DMS153 treated with DMSO at 0.1 percent for 48 hours (cell line): ENCODE results near the gene GSTP1.
"Not testable (repeated sequence)": the region's sequence is repeated elsewhere in the genome, so short reads cannot be mapped to it uniquely, and the experiment has no call there.

Source experiments
- DNase-seq: peaks from one replicate; lab custom pipeline; 2025; ENCODE audit not compliant: unreplicated experiment; lab: John Stamatoyannopoulos, UW

Gene GSTP1

DNA sequence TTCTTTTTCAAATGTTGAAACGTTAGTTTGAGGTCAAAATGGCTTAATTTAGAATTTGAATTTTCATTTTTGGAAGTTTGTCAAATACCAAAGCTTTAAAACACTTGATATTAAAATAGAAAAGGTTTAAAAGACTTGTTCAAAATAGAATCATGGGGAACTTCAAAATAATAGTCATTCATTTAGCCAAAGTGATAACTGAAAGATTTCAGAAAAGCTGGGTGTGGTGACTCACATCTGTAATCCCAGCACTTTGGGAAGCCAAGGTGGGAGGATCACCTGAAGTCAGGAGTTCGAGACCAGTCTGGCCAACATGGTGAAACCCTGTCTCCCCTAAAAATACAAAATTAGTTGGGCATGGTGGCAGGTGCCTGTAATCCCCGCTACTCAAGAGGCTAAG lies 10.9 kb downstream of the GSTP1 start:
- DNase-seq: no peak

DNA sequence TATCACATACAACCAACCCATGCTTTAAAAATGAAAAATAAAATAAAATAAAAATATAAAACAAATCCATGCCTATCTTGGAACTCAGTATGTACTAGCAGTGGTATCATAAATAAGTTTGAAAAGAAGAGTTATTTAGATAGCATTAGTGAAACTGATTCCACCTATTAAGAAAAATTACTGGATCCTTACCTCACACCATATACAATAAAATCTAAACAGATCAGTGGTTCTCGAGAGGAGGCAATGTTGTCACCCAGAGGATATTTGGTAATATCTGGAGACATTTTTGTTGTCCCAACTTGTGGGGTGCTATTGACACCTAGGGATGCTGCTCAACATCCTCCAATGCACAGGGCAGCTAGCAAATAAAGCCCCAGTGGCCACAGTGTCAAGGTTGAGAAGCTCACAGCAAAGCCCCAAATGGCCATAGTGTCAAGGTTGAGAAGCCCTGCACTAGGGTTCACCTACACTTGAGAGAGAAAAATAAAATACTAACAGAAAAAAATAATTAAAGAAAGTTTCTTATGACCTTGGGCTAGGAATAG lies 13.2 kb downstream of the GSTP1 start:
- no peak for DNase-seq

DNA sequence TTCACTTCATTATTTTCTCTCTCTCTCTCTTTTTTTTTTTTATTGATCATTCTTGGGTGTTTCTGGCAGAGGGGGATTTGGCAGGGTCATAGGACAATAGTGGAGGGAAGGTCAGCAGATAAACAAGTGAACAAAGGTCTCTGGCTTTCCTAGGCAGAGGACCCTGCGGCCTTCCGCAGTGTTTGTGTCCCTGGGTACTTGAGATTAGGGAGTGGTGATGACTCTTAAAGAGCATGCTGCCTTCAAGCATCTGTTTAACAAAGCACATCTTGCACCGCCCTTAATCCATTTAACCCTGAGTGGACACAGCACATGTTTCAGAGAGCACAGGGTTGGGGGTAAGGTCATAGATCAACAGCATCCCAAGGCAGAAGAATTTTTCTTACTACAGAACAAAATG lies 13.8 kb downstream of the GSTP1 start:
- DNase-seq: not testable (repeated sequence)

DNA sequence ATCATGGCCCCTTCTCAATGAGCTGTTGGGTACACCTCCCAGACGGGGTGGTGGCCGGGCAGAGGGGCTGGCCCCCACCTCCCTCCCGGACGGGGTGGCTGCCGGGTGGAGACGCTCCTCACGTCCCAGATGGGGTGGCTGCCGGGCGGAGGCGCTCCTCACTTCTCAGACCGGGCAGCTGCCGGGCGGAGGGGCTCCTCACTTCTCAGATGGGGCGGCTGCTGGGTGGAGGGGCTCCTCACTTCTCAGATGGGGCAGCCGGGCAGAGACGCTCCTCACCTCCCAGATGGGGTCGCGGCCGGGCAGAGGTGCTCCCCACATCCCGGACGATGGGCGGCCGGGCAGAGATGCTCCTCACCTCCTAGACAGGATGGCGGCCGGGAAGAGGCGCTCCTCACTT lies 14.4 kb downstream of the GSTP1 start:
- not testable (repeated sequence) for DNase-seq

DNA sequence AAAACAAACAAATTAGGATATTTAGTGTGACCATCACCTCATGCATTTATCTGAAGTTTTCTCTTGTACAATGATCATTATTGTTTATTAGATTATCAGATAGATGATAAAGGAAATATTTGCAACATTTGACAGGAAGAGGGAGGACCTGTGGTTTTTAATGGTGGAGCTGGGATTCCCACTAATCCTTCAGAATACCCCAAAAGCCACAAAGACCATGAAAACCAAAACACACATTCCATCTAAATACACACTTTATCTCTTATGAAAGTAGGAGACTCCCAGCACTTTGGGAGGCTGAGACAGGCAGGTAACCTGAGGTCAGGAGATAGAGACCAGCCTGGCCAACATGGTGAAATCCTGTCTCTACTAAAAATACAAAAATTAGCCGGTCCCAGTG lies 15.5 kb downstream of the GSTP1 start:
- no peak for DNase-seq

DNA sequence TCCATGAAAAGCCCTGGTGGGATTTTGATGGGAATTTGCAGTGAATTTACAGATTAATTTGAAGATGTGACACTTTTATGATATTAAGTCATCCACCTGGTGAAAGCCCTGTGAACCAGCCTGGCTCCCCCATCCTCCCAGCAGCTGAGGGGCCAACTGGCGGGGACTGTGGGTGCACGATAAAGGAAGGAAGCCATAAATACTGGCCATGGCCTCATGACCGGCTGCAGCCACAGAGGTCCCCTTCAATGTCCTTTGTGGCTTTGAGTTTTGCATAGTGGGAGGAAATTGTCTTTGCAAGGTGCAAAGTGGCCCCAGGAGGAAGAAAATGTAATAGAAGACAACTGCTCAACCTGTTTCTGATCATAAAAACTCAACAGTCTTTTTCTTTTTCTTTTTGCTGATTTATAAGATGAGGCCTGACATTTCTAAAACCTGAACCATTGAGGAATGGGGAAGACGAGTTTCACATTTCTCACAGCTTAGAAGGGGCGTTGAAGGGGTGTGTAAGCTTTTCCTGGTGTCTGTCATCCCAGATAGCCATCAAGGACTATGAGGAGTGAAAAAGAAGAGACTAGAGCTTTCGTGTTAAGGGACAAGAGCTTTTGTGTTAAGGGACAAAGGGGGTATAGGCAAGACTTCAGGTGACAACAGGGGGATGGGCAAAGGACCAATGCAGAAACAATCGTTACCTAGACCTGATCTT lies 16.9 kb downstream of the GSTP1 start:
- no peak for DNase-seq

DNA sequence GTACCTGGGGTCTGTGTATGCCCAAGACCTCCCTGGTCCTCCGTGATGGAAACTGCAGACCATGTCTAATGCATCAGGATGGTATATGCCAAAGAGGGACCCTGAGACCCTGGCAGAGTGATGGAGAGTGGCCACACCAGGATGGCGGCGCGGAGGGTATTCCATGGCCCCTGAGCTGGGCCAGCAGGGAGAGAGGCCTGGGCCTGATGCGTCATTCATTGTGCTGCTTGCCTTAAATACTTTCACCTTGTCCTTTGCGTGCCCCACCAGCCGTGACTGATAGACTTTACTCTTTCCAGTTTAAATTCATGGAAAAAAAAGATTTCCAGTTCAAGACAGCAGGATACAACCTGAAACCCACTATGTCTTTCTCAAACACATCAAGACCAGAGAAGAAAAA lies 17.5 kb downstream of the GSTP1 start:
- no peak for DNase-seq

DNA sequence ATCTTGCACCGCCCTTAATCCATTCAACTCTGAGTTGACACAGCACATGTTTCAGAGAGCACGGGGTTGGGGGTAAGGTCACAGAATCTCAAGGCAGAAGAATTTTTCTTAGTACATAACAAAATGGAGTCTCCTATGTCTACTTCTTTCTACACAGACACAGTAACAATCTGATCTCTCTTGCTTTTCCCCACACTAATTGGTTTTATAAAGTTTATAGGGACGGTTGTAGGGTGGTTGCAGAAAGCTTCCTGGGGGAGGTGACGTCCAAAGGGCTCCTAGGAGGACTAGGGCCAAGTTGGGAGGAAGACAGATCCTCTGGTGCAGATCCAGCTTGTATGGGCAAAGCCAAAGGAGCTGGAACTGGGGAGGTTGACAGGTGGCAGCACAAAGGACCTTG lies 20.5 kb downstream of the GSTP1 start:
- DNase-seq: not testable (repeated sequence)

DNA sequence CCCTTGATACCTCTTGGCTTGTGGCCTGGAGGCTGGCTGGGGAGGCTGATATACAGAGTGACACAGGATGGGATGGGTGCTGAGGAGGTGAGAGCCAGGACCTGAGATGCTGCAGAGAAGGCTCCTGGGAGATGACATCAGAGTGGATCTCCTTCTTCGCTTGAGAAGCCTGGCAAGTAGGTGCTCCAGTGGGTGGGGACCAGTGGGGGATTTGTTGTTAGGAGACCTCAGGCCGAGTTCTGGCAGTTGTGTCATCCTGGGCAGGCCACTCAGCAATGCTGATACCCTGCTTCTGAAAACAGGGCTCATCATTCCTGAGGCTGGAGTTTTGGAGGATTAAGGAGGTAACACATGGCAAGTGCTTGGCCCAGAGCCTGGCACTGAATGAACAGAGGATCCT lies 21.2 kb downstream of the GSTP1 start:
- DNase-seq: no peak

DNA sequence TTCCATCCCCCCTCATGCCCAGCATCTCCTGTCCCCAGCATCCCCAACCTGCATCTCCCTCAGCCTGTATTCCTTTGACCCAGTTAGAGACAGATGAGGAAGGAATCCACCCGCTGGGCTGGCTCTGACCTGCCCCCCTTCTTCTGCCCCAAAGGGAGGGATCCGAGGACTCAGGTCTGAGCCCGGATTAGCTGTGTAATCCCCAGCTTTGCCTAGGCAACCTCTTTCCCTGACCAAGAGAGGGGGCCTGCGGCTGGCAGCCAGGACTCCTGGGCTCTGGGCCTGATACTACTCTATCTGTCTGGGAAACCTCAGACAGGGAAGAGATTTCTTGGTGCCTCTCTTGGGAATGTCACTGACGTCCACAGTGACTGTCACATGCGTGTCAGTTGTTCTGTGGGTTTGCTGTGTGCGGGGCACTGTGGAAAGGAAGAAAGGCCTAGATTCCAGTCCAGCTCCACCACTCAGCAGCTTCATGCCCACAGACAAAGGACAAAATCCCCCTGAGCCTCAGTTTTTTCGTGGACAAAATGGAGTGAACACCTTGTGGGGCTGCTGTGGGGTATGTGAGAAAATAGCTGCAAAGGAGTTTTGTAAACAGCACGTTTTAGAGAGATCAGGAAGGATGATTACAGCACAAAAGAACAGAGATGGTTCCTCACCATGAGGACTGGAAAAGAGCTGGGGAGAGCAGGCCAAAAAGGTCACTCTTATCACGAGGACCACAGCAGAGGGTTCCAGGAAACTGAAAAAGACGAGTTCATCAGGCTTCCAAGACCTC lies 21.8 kb downstream of the GSTP1 start:
- no peak for DNase-seq

DNA sequence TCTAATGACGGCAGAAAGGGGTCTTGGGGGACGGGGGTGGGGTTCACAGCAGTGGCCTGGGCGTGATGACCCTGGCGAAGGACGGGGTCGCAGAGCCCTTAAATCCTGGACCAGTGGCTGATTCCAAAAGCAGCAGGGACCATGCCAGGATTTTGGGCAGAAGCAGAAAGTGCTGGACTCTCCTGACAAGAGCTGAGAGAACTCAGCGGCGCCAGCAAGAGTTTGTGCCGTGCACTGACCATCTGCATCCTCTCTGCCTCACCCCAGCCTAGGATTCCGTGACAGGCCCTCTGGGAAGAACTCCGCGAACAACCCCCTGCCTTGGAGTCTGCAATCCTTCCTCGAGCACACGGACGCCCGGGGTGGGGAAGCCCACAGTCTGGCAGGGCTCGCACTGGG lies 22.5 kb downstream of the GSTP1 start:
- DNase-seq: no peak

DNA sequence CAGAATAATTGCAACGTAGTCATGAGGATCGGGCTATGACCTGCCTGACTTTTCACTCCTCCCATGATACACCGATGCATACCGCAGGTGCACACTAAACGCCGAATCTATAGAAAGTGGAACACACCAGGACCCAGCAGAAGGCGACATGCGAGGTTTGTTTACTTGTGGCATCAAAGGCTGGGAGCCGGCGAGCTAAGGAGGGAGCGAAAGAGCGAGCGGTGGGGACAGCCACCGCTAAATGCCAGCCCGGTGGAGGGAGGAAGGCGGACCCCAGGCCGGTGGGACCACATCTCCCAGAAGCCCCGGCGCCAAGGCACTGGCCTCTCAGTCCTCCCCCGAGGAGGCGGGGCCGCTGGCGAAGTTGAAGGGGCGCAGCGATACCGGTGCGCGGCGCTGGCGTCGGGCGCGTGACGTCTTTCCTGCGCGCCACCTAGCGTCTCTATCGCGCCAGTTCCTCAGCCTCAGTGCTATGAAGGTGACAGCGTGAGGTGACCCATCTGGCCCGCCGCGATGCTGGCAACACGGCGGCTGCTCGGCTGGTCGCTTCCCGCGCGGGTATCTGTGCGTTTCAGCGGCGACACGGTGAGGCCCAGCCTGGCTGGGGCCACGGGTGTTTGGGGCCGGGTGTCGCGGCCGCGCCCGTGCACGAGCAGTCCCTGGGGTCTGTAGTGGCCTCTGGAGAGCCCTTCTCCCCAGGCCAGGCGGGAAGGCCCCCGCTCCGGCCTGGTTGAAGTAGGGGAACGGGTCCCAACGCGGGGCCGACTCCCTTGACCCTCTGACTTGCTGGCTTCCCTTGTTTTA lies 23.1 kb downstream of the GSTP1 start, which contains the start of gene NDUFV1:
NDUFV1 (plus strand) TSS at position 445 of the 804 bp plus-strand sequence; CDS start at position 514, 69 bp downstream.
- peak; percentile 84 for DNase-seq

DNA sequence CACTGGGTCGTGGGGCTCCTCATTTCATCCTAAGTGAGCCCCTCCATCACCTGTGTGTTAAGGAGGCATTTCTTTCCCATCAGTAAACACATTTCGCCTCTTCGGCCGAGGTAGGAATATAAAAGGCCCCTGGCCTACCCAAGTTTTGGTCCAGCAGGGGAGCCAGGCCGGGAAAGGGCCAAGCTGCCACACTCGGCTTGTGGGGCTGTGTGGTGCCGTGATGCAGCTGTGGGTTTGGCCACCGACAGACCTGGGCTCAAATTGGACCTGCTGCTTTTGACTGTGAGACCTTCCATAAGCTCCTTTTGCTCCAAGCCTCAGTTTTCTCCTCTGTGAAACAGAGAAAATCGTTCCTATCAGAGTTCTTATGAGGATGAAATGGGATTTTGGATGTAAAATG lies 23.9 kb downstream of the GSTP1 start:
- DNase-seq: no peak

DNA sequence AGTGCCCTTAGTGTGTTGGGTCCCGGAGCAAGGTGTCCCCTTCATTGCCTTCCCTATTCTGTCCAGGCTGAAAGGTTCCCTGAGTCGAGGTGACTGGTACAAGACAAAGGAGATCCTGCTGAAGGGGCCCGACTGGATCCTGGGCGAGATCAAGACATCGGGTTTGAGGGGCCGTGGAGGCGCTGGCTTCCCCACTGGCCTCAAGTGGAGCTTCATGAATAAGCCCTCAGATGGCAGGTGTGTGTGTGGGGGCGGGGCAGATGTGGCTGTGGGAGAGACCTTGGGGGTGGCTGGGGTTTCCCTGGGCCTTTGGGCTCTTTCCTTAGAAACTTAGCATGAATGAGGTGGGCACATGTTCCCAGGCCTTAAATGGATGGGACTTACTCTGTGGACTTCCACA lies 24.9 kb downstream of the GSTP1 start:
- DNase-seq: no peak

DNA sequence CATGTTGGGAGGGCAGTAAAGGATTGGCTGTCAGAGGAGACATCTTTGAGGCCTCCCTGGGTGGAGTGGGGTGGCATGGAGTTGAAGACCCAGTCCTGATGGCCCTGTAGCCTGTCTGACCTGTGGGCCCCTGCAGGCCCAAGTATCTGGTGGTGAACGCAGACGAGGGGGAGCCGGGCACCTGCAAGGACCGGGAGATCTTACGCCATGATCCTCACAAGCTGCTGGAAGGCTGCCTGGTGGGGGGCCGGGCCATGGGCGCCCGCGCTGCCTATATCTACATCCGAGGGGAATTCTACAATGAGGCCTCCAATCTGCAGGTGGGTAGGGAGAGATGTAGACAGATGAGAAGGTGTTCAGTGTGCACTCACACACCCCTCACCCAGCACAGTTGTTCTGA lies 25.7 kb downstream of the GSTP1 start:
- no peak for DNase-seq

DNA sequence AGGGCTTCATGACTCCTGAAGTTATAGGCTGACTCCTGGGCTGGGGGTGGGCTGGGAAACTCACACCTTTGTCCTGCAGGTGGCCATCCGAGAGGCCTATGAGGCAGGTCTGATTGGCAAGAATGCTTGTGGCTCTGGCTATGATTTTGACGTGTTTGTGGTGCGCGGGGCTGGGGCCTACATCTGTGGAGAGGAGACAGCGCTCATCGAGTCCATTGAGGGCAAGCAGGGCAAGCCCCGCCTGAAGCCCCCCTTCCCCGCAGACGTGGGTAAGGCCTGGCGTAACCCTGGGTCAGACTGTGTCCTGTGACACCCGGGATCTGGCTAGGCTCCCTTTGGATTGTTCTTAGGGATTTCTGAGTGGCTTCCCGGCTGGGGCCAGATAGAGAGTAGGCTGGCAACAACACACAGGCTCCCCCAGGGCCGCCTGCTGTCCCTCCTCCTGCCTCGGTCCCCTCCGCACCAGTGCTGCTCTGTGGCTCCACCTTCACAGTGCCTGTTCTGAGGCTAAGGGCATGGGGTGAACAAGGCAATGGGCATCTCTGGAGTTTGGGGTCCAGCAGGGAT lies 26.8 kb downstream of the GSTP1 start:
- no peak for DNase-seq

DNA sequence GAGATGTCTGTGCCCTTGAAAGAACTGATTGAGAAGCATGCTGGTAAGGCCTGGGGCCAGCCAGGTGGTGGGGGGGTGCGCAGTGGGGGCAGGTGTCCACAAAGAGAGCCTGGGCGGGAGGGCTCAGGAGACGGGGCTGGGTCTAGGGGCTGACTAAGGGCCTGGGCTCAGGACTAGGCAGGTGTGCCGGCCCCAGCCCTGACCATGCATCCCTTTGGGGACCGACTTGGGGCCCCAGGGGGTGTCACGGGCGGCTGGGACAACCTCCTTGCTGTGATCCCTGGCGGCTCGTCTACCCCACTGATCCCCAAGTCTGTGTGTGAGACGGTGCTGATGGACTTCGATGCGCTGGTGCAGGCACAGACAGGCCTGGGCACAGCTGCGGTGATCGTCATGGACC lies 27.6 kb downstream of the GSTP1 start:
- DNase-seq: no peak

DNA sequence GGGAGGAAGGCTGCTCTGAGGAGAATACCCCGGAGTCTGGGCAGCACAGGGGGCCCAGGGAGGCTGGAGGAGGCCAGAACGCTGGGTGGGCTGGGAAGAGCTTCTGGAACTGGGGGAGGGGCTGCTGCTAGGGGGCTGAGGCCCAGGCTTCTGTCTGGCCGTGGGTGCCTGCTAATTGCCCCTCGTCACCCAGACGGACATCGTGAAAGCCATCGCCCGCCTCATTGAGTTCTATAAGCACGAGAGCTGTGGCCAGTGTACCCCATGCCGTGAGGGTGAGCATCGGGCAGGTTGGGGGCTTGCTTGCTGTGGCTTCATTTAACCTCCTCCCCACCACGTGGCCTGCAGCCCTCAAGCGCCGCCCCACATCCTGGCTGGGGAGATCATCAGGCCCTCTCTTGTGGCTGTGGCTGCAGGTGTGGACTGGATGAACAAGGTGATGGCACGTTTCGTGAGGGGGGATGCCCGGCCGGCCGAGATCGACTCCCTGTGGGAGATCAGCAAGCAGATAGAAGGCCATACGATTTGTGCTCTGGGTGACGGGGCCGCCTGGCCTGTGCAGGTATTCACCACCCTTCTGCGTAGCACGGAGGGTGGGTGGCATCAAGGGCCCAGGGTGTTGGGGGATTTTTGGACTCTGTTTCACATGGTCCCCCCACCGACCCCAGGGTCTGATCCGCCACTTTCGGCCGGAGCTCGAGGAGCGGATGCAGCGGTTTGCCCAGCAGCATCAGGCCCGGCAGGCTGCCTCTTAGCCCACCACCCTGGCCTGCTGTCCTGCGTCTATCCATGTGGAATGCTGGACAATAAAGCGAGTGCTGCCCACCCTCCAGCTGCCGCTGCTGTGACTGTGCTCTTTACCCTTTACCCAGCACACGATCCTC lies 28.3 kb downstream of the GSTP1 start:
- DNase-seq: no peak

DNA sequence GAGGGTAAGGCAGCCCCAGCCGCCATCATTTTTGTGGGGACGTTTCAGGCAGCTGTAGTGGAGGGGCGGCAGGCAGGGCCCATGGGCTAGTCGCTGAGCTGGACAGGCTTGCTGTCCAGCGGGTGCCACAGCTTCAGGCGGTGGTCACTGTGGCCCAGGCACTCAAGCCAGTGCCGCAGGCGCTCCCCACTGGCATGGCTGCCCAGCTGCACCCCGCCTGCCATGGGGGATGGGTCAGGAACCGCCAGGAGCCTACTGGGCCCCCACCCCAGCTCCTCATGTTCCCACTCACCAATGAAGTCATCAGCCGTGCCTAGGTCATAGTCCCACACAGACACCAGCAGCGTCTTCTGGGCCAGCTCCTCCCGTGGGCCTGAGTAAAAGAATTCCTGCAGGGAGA lies 29.1 kb downstream of the GSTP1 start:
- DNase-seq: no peak

DNA sequence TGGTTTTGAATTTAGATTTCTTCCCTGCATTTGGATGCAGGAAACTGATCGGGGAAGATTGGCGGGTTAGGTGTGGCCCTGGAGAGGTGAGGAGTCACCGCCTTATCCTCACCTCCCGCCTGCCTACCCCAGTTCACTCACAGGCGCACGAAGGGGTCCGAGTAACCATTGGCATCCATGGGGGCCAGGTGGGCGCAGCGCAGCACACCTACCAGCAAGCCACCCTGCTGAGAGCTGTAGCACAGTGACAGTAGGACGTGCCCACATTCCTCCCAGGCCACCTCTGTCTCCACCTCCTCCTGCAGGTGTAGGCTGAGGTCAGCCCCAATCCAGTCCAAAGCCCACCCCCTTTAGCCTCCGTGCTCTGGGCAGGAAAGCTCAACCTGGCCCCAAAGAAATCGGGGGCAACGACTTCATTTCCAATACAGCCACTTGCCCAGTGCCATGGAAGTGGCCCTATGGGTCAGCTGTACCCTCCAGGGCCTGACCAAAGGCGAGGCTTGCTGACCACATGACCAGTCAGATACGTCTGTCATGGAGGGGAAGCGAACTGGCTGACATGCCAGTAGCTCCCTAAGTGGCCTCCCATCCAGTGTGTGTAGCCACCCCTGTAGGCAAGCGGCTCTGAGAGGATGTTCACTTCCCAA lies 29.8 kb downstream of the GSTP1 start:
- DNase-seq: no peak
